Right lobe of liver (tissue), 6 donors: ENCODE data around the gene RIPOR3. TPM values are rescaled to one million over a fixed set of nuclear protein-coding genes. Genes with fewer than 3 reads are reported as not detected.

Source experiments
- ATAC-seq, 4 donors: fragments of 200-7000 bp; cut with Tn5 transposase; one replicate each; pipeline ENCODE4 v1.9.1; 2020; ENCODE audit warnings: mild to moderate bottlenecking in 4 of 4, moderate library complexity in 4 of 4
- DNase-seq, 3 donors: peaks; one replicate each; pipeline ENCODE4 v3.0.0-alpha.2; 2020
- H3K27ac ChIP-seq, 3 donors: fragments of 200-600 bp; one replicate each; pipeline ENCODE4 v1.8.0; 2022
- H3K27me3 ChIP-seq, 2 donors: fragments of 200-600 bp; one replicate each; pipeline ENCODE4 v1.8.0; 2022
- H3K36me3 ChIP-seq, 4 donors: fragments of 200-600 bp; sonication (generic) in 1 of 4; one replicate each; pipeline versions ENCODE4 v1.5.1 to v1.8.0; 2017 to 2022; ENCODE audit warnings: control low read depth in 1 of 4
- H3K4me1 ChIP-seq, 4 donors: fragments of 200-600 bp; sonication (generic) in 1 of 4; one replicate each; pipeline versions ENCODE4 v1.5.1 to v1.8.0; 2017 to 2022; ENCODE audit warnings: control low read depth in 1 of 4
- H3K4me3 ChIP-seq, 3 donors: fragments of 200-600 bp; one replicate each; pipeline ENCODE4 v1.8.0; 2022
- H3K9me3 ChIP-seq, 4 donors: fragments of 200-600 bp; sonication (generic) in 1 of 4; one replicate each; pipeline versions ENCODE4 v1.5.1 to v1.8.0; 2017 to 2022; ENCODE audit warnings: control low read depth in 1 of 4
- CTCF ChIP-seq, 4 donors: fragments of 200-600 bp in 3 of 4; fragments of 450-650 bp in 1 of 4; IDR thresholded peaks; one replicate each; pipeline versions ENCODE4 v1.5.1 to v1.8.0; 2016 to 2022; ENCODE audit warnings: antibody characterized with exemption in 4 of 4, mild to moderate bottlenecking in 2 of 4
- POLR2A ChIP-seq: fragments of 450-650 bp; IDR thresholded peaks from one replicate; pipeline ENCODE4 v1.6.1; 2017; ENCODE audit warnings: antibody characterized with exemption, mild to moderate bottlenecking
- WGBS: methylation state at CpG from one replicate; pipeline ENCODE4 v1.1.6; 2018; ENCODE audit warnings: low coverage, low lambda C conversion rate; ENCODE audit not compliant: insufficient coverage; ENCODE audit errors: missing lambda C conversion rate; 5-methylcytosine and 5-hydroxymethylcytosine counted together
- intact Hi-C, 2 donors: fragments of 100-400 bp; cut with DNase I; formaldehyde crosslinking; loops; one replicate each; pipeline versions ENCODE4 v1.11.2 to v1.14.1; 2022
- total RNA-seq, 6 experiments: library from RNA; depleted of rRNA in 2 of 6; stranded (reverse); fragments of >200 nt in 2 of 6; fragmentation: NEBNext Ultra II Directional in 3 of 6; extraction: Animal tissue kit (Norgen Biotek cat#: 25700) in 3 of 6; gene quantifications; one replicate each; pipeline versions ENCODE4 v1.1.0 to v1.2.4, GENCODE V29; 2016 to 2023
- donor health status: DM: no; HTN: yes; CAD: no.
- donor health status: DM: no; HTN: no; CAD: no.
- donor health status: DM: no; HTN: no; CAD: no.
- donor health status: DM: no; HTN: yes; CAD: no.
- donor health status: DM: no; HTN: yes; CAD: no.

Gene RIPOR3
- total RNA-seq, 6 experiments from 2014 or later = 4.8 to 13.8 (median 8.9) TPM

- 100% methylated on average over 1 of the region's 13 CpGs for WGBS
- no peak for TF ChIP-seq CTCF (IDR thresholded peaks at IDR 0.05)
- no peak for TF ChIP-seq POLR2A
- DNase-seq = no peak
Measured at GRCh38 chr20:50586531-50587232, 104.7 kb downstream of the RIPOR3 start.

GRCh38 chr20:50585678-50586077 lies 105.7 kb downstream of the RIPOR3 start:
- no peak overlapping the region for H3K27ac ChIP-seq
- DNase-seq (no peak), ATAC-seq (no peak)
- intact Hi-C loops = loop anchor here in 1 of 2 donors (10.0 kb wide), 1 partner anchor 401 kb away; no protein-coding TSS in a partner anchor
- H3K4me3 ChIP-seq = no peak overlapping the region
- TF ChIP-seq POLR2A (no peak), CTCF (IDR thresholded peaks at IDR 0.05) (no peak)
- peaks cover 0 to 50% (median 20%) of the 10 kb centered on the region in 4 donors for H3K36me3 ChIP-seq
- no peaks in the 10 kb centered on the region for H3K9me3 ChIP-seq
- 75% methylated on average over 6 of the region's 9 CpGs for WGBS
- H3K27me3 ChIP-seq = no peaks in the 10 kb centered on the region
- H3K4me1 ChIP-seq = no peaks in the 10 kb centered on the region

More at GRCh38 chr20:50586531-50587232, 104.7 kb downstream of the RIPOR3 start:
- intact Hi-C loops = loop anchor here in 1 of 2 donors (10.0 kb wide), 1 partner anchor 402 kb away; no protein-coding TSS in a partner anchor
- Histone ChIP-seq H3K4me1 (peaks cover 0 to 2% (median under 1%) of the 10 kb centered on the region in 4 donors), H3K27me3 (no peaks in the 10 kb centered on the region), H3K9me3 (no peaks in the 10 kb centered on the region), H3K27ac (no peak overlapping the region), H3K36me3 (peaks cover 0 to 41% (median 14%) of the 10 kb centered on the region in 4 donors), H3K4me3 (no peak overlapping the region)
- ATAC-seq = no peak

GRCh38 chr20:50585214-50585613 lies 106.1 kb downstream of the RIPOR3 start:
- TF ChIP-seq CTCF (IDR thresholded peaks at IDR 0.05) (no peak), POLR2A (no peak)
- intact Hi-C loops = loop anchor here in 1 of 2 donors (10.0 kb wide), 1 partner anchor 400 kb away; no protein-coding TSS in a partner anchor
- Histone ChIP-seq H3K36me3 (peaks cover 0 to 53% (median 21%) of the 10 kb centered on the region in 4 donors), H3K27me3 (no peaks in the 10 kb centered on the region), H3K9me3 (no peaks in the 10 kb centered on the region), H3K4me1 (no peaks in the 10 kb centered on the region), H3K27ac (no peak overlapping the region), H3K4me3 (no peak overlapping the region)
- DNase-seq = no peak
- 46% methylated on average over 3 of the region's 5 CpGs for WGBS
- no peak for ATAC-seq

GRCh38 chr20:50584687-50585086 lies 106.7 kb downstream of the RIPOR3 start:
- no peak for DNase-seq
- no peaks in the 10 kb centered on the region for H3K27me3 ChIP-seq
- H3K4me1 ChIP-seq = no peaks in the 10 kb centered on the region
- peaks cover 0 to 54% (median 25%) of the 10 kb centered on the region in 4 donors for H3K36me3 ChIP-seq
- H3K27ac ChIP-seq = no peak overlapping the region
- whole genome bisulfite sequencing = 86% methylated on average over 2 of the region's 2 CpGs
- intact Hi-C loops = loop anchor here in 1 of 2 donors (10.0 kb wide), 1 partner anchor 400 kb away; no protein-coding TSS in a partner anchor
- no peak overlapping the region for H3K4me3 ChIP-seq
- H3K9me3 ChIP-seq = no peaks in the 10 kb centered on the region
- TF ChIP-seq POLR2A = no peak
- TF ChIP-seq CTCF (IDR thresholded peaks at IDR 0.05) = no peak
- no peak for ATAC-seq
